C1 segment of cervical spinal cord (tissue), 14 donors: ENCODE data around the gene SIGLEC6.

Source experiments
- DNase-seq, 14 donors: peaks; one replicate each; lab custom pipeline; 2025; lab: John Stamatoyannopoulos, UW

SIGLEC6 gene

DNA sequence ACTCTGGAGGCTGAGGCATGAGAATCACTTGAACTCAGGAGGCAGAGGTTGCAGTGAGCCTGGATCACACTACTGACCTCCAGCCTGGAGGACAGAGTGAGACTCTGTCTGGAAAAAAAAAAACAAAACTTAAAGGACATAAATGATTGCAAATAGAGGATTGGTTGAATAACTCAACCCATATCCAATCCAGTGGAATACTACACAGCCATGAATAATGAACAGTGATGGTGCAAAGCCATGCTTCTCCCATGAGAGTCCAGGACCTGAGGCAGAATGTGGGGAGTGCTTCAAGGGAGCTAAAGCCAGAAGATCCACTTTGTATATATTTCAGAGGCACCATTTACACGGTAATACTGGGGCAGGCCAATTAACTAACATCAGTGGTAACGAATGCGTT is 55.3 kb downstream of the SIGLEC6 start:
- DNase-seq = no peak

DNA sequence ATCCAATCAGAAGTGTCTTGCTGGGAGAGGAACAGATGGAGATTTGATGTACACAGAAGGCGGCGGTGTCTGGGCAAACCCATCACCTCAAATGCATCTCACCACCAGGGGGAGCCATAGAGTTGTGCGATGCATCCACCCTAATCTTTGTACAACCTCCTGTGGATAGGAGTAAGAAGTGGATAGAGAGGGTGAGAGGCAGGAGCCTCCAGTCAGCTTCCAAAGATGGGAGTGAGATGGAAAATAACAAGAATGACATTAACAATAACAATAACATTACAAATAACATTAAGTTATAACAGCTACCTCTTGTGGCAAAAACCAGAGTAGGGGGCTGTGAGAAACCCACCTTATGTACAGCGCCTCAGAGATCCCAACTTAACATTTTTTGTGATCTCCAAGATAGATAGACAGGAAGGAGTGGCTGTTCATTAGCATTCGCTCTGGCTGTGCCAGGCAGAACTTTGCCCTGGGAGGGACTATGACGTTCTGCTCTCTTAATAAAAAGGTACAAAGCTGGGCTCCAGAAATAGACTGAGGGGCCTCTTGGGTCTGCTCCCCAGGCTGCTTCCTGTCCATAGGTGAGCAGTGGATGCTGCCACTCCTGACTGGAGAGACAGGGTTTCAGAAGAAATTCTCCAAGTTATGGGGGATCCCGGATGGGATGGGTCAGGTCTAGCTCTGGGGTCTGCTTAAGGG is 58.3 kb downstream of the SIGLEC6 start:
- DNase-seq = peak in 8 of 14 donors; percentile 6 to 67 (median 30)

DNA sequence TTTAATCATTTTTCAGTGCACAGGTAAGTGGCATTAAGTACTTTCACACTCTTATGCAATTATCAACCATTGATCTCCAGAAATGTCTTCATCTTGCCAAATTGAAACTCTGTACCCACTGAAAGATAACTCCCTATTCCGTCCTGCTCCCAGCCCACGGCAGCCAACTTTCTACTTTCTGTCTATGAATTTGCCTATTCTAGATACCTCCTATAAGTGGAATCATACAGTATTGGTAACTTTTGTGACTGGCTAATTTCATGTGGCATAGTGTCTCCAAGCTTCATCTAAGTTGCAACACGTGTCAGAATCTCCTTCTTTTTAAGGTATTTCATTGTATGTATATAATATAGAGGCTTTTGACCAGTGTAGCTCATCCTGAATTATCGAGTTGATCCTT is 58.9 kb downstream of the SIGLEC6 start:
- DNase-seq = no peak

DNA sequence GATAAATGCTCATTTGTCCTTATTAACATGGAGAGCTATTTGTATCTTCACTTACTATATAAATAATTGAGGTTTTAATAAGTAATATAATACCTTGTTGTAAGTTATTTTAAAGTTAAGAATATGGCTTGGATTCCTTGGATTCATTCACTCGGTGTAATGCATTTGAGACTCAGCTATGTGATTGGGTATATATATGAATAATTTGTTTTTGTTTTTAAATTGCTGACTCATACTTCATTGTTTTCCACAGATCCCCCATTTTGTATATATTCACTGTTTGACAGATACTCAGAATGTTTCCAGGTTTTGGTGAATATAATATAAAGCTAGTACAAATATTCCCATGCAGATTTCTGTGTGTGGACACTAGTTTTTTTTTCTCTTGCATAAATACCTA is 59.9 kb downstream of the SIGLEC6 start:
- no peak for DNase-seq

DNA sequence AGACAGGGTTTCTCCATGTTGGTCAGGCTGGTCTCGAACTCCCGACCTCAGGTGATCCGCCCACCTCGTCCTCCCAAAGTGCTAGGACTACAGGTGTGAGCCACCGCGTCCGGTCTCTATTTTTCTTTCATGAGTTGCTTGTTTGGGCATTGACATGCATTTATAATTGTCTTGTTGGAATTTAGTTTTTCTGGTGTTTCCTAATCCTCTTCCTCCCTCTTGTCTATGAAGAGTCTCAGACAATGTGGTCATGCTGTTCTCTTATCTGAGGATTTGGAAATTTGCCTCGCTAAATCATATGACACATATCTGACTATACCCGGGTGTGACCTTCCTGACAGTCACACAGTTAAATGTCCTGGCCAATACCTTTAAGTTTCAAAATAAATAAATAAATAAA is 60.5 kb downstream of the SIGLEC6 start:
- no peak for DNase-seq

DNA sequence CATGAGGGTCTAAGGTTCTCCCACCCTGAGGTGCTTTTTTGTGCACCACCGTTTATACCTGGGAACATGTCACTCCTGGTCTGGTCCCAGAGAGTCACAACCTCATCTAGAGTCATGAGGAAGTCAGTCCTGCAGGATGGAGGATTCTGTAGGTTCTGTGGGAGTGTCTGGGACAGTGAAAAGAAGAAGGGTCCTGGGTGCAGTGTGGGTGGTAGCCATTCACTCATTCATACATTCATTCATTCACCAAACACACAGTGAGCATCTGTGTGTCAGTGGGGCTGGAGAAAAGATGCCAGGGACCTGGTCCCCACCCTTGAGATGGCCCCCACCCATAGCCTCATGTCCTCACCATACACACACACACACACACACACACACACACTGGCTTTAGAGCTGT is 61.8 kb downstream of the SIGLEC6 start:
- DNase-seq = no peak

DNA sequence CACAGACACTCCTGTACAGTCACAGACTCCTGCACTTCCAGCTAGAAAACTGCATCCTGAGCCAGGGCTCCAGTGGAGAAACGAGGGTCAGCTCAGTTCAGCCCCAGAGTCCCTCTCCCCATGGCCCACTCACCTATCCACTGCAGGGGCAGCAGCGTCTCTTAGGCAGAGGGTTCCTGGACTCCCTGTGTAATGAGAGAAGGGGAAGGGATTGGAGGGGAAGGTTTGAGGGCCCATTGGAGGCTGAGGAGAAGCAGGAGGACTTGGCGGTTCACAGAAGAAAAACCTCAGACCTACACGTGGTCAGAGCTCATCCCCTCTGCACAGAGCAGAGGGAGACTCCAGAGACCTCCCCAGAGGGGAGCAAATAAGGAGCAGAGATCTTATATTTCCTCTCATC is 62.3 kb downstream of the SIGLEC6 start:
- no peak for DNase-seq

DNA sequence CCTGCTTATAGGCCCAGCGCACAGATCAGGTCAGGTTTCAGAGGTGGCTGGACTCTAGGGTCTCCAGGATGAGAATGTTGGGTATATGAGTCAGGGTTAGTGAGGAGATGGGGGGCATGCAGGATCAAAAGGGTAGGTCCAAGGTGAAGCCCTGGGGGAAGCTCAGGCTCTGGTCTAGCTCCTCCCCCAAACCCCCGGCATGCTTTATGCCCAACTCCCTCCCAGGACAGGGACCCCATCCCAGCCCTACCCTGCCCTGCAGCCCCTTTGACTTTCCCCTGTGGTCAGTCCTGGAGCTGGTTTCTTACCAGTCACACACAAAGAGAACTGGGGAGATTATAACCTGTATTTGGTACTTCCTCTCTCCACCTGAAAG is 62.9 kb downstream of the SIGLEC6 start:
- no peak for DNase-seq

DNA sequence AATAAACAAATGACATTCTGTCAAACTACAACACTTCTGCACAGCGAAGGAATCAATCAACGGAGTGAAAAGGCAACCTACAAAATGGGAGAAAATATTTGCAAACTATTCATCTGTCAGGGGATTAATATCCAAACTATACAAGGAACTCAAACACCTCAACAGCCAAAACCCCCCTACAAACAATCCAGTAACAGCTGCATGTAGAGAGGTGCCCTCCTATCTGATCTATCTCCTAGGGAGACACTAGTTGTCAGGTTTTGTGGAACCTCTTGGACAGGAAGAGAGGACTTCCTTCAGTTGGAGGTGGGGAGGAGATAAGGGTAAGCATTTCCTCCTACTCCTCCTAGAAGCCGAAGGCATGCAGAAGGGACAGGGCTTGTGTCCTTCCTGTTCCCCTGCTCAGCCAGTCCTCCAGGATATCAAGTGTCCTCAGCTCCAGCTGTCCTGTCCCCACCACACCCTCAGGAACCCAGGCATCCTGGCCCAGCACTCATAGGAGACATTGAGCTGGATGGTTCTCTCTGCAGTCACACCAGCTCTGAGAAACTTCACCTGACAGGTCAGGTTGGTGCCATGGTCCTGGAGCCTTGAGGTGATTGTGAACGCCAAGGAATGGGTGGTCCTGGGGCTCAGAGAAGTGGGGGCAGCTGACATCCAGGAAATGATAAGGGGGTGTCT is 63.5 kb downstream of the SIGLEC6 start:
- DNase-seq = no peak
